Measurements from ENCODE around the gene INPP1.

- TF ChIP-seq, protein P1, sequence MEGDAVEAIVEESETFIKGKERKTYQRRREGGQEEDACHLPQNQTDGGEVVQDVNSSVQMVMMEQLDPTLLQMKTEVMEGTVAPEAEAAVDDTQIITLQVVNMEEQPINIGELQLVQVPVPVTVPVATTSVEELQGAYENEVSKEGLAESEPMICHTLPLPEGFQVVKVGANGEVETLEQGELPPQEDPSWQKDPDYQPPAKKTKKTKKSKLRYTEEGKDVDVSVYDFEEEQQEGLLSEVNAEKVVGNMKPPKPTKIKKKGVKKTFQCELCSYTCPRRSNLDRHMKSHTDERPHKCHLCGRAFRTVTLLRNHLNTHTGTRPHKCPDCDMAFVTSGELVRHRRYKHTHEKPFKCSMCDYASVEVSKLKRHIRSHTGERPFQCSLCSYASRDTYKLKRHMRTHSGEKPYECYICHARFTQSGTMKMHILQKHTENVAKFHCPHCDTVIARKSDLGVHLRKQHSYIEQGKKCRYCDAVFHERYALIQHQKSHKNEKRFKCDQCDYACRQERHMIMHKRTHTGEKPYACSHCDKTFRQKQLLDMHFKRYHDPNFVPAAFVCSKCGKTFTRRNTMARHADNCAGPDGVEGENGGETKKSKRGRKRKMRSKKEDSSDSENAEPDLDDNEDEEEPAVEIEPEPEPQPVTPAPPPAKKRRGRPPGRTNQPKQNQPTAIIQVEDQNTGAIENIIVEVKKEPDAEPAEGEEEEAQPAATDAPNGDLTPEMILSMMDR (IDR thresholded peaks at IDR 0.05; ENCODE audit: low read length) = no peak
- TF ChIP-seq EZH2 (optimal IDR thresholded peaks at IDR 0.05; ENCODE audit: low read depth, low read length) (no peak), EZH2phosphoT487 (IDR thresholded peaks at IDR 0.05; ENCODE audit: low read length) (no peak)
These were observed 9.5 kb downstream of the INPP1 start for GRCh38 chr2:190352668-190353536.

Data from MM.1S (cell line).